Ishikawa (cell line): ENCODE data around the gene TSC22D1.

ENCODE experiments used
- NFIC ChIP-seq: IDR thresholded peaks from 2 replicates; pipeline ENCODE4 v1.6.1; 2012
- RAD21 ChIP-seq: IDR thresholded peaks from 2 replicates; pipeline ENCODE4 v1.6.1; 2012; ENCODE audit warnings: low read depth
- TAF1 ChIP-seq: IDR thresholded peaks from 2 replicates; pipeline ENCODE4 v1.6.1; 2012; ENCODE audit warnings: low read depth, mild to moderate bottlenecking
- TCF12 ChIP-seq: IDR thresholded peaks from 2 replicates; pipeline ENCODE4 v1.6.1; 2012; ENCODE audit warnings: low read depth
- TEAD4 ChIP-seq: IDR thresholded peaks from 2 replicates; pipeline ENCODE4 v1.6.1; 2012
- YY1 ChIP-seq: IDR thresholded peaks from 2 replicates; pipeline ENCODE4 v1.6.1; 2012; ENCODE audit warnings: low read depth

DNA sequence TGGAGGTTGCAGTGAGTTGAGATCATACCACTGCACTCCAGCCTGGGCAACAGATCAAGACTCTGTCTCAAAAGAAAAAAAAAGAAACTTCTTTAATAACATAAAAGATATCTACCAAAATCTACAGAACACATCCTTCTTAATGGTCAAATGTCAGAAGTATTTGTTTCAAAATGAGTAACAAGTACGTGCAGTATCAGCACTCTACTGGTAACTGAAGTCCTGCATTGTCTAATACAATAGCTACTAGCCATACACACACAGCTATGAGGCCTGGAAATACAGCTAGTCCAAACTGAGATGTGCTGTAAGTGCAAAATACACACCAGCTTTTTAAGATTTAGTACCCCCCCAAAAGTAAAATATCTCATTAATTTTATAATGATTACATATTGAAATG lies 88.1 kb downstream of the TSC22D1 start:
- TF ChIP-seq NFIC (no peak), YY1 (no peak), TCF12 (no peak), RAD21 (no peak), TAF1 (no peak), TEAD4 (no peak)
